22Rv1 (cell line): ENCODE results near the gene SMYD3.

Experiments
- CTCF ChIP-seq: fragments of 450-650 bp; IDR thresholded peaks from 2 replicates; pipeline ENCODE4 v1.5.1; 2017; ENCODE audit warnings: mild to moderate bottlenecking
- ZFX ChIP-seq: fragments of 450-650 bp; IDR thresholded peaks from 2 replicates; pipeline ENCODE4 v1.6.1; 2017; ENCODE audit warnings: antibody characterized with exemption, borderline replicate concordance

DNA sequence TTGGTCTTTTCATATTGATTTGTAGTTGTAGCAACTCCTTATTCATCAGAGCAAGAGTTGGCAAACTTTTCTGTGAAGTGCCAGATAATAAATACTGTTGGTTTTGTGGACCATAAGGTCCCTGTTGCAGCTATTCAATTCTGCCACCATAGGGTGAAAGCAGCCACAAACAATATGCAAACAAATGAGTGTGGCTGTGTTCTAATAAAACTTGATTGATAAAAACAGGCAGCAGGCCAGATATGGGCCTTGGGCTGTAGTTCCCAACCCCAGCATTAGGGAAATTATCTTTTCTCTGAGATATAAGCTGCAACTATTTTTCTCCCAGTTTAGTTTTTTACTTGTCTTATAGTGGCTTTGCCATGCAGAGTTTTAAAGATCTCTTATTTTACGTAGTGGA, 469.2 kb downstream of the SMYD3 start:
- TF ChIP-seq CTCF (no peak), ZFX (no peak)
